Panc1 (cell line): ENCODE results near the gene PPP3CB. TPM values are rescaled to one million over a fixed set of nuclear protein-coding genes. Genes with fewer than 3 reads are reported as not detected.

ENCODE experiments used
- ATAC-seq: fragments of 200-7000 bp; cut with Tn5 transposase; 2 replicates; pipeline ENCODE4 v1.9.1; 2020; ENCODE audit warnings: mild to moderate bottlenecking, moderate library complexity
- BruUV-seq: library from RNA; stranded (reverse); fragments of 400-500 nt; replicated peaks from 2 replicates; lab custom pipeline; 2021; lab: Mats Ljungman, UMichigan
- CTCF ChIA-PET: fragments of 300-600 bp; sonication (Branson Sonifier 250); formaldehyde crosslinking; loops from one replicate; lab custom pipeline; 2022; ENCODE audit warnings: antibody characterized with exemption; lab: Charles Lee
- POLR2A ChIA-PET: fragments of 300-600 bp; sonication (Branson Sonifier 250); formaldehyde crosslinking; loops from one replicate; lab custom pipeline; 2022; ENCODE audit warnings: antibody characterized with exemption; lab: Charles Lee
- DNase-seq: peaks from one replicate; pipeline ENCODE4 v3.0.0-alpha.2; 2010; ENCODE audit warnings: low read depth, low spot score
- H3K27ac ChIP-seq: 2 replicates; pipeline ENCODE4 v1.5.1; 2011; ENCODE audit warnings: mild to moderate bottlenecking, low read length, inconsistent platforms
- H3K27me3 ChIP-seq: fragments of 200-500 bp; sonication (Bioruptor generic); 2 replicates; pipeline ENCODE4 v1.6.0; 2014; ENCODE audit warnings: low read length, inconsistent platforms; ENCODE audit not compliant: control insufficient read depth, insufficient read depth
- H3K36me3 ChIP-seq: fragments of 200-500 bp; sonication (Bioruptor generic); 2 replicates; pipeline ENCODE4 v1.5.1; 2014; ENCODE audit warnings: inconsistent platforms, mild to moderate bottlenecking, low read length, moderate library complexity; ENCODE audit not compliant: control insufficient read depth, insufficient read depth
- H3K4me1 ChIP-seq: 2 replicates; pipeline ENCODE4 v1.5.1; 2011; ENCODE audit warnings: inconsistent platforms, mild to moderate bottlenecking, low read length, moderate library complexity; ENCODE audit not compliant: control insufficient read depth, insufficient read depth
- H3K4me3 ChIP-seq, 2 experiments: 2 replicates each; pipeline ENCODE4 v1.5.1; 2011 to 2012; ENCODE audit warnings: low read depth in 2 of 2, low read length in 2 of 2, mild to moderate bottlenecking in 2 of 2, inconsistent platforms in 1 of 2, moderate library complexity in 1 of 2
- H3K9me3 ChIP-seq: fragments of 200-500 bp; sonication (Bioruptor generic); 2 replicates; pipeline ENCODE4 v1.5.1; 2014; ENCODE audit warnings: low read depth, mild to moderate bottlenecking, inconsistent platforms, low read length, moderate library complexity; ENCODE audit not compliant: control insufficient read depth, insufficient read depth
- POLR2AphosphoS5 ChIP-seq: IDR thresholded peaks from 2 replicates; pipeline ENCODE4 v1.6.1; 2012; ENCODE audit warnings: mild to moderate bottlenecking, low read depth, low read length, moderate library complexity
- SIN3A ChIP-seq: IDR thresholded peaks from 2 replicates; pipeline ENCODE4 v1.6.1; 2012; ENCODE audit warnings: low read depth, mild to moderate bottlenecking, low read length, moderate library complexity, borderline replicate concordance; ENCODE audit not compliant: insufficient read depth
- TCF7L2 ChIP-seq: IDR thresholded peaks from 2 replicates; pipeline ENCODE4 v1.6.1; 2011; ENCODE audit warnings: mild to moderate bottlenecking, low read depth, low read length, inconsistent platforms
- in situ Hi-C: cut with HindIII; loops from 2 replicates; pipeline ENCODE4 v1.10.0; 2016; ENCODE audit warnings: low sequenced_read_pairs, low pct_unique_long_range_greater_than_20kb
- intact Hi-C: fragments of 100-400 bp; cut with micrococcal nuclease; formaldehyde crosslinking; loops from one replicate; pipeline ENCODE4 v1.10.0; 2022; ENCODE audit not compliant: unreplicated experiment
- total RNA-seq: library from RNA; stranded (reverse); gene quantifications from one replicate; pipeline ENCODE4 v1.2.1, GENCODE V29; 2021; ENCODE audit not compliant: unreplicated experiment
- TF ChIP-seq, protein P1 (sequence below), 2 experiments: IDR thresholded peaks; 2 replicates each; pipeline ENCODE4 v1.6.1; 2011 to 2012; ENCODE audit warnings: low read depth in 2 of 2, control low read depth in 1 of 2, low read length in 1 of 2, mild to moderate bottlenecking in 1 of 2, moderate library complexity in 1 of 2; ENCODE audit not compliant: insufficient read depth in 1 of 2
- TF ChIP-seq, protein P2 (sequence below): fragments of 450-650 bp; IDR thresholded peaks from 2 replicates; pipeline ENCODE4 v1.5.1; 2017; ENCODE audit warnings: mild to moderate bottlenecking

Gene PPP3CB
- total RNA-seq, 1 experiment from 2014 or later = 34.8 TPM

DNA sequence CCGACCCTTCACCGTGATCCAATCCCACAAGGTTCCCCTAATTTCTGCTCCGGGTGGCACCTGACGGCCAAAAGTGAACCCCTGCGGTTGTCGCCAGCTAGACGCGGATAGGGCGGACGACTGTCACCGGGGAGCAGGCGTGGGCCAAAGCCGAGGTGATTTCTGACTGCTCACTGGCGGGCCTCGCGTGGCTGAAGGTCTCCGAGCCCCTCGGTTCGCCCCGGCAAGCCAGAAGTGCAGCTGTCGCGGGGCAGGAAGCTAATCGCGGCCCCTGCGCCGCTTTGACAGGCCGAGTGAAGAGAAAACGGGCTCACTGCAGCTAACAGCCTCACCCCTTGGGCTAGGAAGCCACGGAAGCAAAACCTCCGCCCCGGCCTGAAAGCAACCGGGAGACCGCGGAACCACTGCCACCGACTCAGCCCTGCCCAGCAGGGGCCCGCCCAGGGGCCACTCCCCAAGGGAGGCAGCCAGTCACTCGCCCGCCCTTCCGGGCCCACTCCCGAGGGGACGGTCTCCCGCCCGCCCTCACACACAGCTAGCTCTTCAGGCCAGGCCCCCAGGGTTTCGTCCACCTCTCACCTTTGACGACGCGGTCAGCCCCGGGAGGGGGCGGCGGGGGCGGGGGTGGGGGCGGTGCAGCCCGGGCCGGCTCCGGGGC, 469 bp downstream of the PPP3CB start:
- no peaks in the 10 kb centered on the region for H3K27me3 ChIP-seq
- DNase-seq (peak; percentile 58), ATAC-seq (peak; percentile 100)
- H3K27ac ChIP-seq = peak overlapping the region; percentile 94
- intact Hi-C loops = no loop called here
- H3K36me3 ChIP-seq = peaks cover 2% of the 10 kb centered on the region
- POLR2A ChIA-PET = interaction anchor here (0.5 to 0.9 kb wide), 3 partner anchors 10 to 488 kb away, joined by 3 to 7 read pairs (median 6); no protein-coding TSS in a partner anchor
- no peaks in the 10 kb centered on the region for H3K9me3 ChIP-seq
- H3K4me3 ChIP-seq = peak overlapping the region; percentile 82 to 88
- in situ Hi-C loops = no loop called here
- TF ChIP-seq, protein P1, sequence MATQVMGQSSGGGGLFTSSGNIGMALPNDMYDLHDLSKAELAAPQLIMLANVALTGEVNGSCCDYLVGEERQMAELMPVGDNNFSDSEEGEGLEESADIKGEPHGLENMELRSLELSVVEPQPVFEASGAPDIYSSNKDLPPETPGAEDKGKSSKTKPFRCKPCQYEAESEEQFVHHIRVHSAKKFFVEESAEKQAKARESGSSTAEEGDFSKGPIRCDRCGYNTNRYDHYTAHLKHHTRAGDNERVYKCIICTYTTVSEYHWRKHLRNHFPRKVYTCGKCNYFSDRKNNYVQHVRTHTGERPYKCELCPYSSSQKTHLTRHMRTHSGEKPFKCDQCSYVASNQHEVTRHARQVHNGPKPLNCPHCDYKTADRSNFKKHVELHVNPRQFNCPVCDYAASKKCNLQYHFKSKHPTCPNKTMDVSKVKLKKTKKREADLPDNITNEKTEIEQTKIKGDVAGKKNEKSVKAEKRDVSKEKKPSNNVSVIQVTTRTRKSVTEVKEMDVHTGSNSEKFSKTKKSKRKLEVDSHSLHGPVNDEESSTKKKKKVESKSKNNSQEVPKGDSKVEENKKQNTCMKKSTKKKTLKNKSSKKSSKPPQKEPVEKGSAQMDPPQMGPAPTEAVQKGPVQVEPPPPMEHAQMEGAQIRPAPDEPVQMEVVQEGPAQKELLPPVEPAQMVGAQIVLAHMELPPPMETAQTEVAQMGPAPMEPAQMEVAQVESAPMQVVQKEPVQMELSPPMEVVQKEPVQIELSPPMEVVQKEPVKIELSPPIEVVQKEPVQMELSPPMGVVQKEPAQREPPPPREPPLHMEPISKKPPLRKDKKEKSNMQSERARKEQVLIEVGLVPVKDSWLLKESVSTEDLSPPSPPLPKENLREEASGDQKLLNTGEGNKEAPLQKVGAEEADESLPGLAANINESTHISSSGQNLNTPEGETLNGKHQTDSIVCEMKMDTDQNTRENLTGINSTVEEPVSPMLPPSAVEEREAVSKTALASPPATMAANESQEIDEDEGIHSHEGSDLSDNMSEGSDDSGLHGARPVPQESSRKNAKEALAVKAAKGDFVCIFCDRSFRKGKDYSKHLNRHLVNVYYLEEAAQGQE (IDR thresholded peaks at IDR 0.05; ENCODE audit: insufficient read depth in 1 of 2, low read depth in 2 of 2, low read length in 1 of 2) = no peak
- TF ChIP-seq POLR2AphosphoS5 (peak; percentile 88), SIN3A (peak; percentile 37), TCF7L2 (no peak)
- TF ChIP-seq, protein P2, sequence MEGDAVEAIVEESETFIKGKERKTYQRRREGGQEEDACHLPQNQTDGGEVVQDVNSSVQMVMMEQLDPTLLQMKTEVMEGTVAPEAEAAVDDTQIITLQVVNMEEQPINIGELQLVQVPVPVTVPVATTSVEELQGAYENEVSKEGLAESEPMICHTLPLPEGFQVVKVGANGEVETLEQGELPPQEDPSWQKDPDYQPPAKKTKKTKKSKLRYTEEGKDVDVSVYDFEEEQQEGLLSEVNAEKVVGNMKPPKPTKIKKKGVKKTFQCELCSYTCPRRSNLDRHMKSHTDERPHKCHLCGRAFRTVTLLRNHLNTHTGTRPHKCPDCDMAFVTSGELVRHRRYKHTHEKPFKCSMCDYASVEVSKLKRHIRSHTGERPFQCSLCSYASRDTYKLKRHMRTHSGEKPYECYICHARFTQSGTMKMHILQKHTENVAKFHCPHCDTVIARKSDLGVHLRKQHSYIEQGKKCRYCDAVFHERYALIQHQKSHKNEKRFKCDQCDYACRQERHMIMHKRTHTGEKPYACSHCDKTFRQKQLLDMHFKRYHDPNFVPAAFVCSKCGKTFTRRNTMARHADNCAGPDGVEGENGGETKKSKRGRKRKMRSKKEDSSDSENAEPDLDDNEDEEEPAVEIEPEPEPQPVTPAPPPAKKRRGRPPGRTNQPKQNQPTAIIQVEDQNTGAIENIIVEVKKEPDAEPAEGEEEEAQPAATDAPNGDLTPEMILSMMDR = no peak
- CTCF ChIA-PET = interaction anchor here (0.7 kb wide), 1 partner anchor 16 kb away, joined by 5 read pairs; no protein-coding TSS in a partner anchor
- BruUV-seq = no TSS peak
- peaks cover 22% of the 10 kb centered on the region for H3K4me1 ChIP-seq

DNA sequence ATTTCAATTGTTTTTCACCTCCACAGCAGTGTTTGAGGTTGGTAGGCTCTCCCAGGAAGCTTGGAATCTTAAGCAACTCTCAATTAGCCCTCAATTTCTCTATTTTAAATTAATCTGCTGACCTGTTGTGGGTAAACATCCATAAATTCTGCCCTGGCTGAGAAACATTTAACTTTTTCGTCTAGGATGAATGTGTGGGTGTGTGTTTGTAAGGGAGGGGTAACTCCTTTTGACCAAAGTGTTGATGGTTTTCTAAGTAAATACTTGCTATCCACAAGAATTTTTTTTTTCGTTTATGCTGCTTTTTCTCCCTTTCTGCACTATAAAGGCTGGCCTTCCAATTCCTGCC, 973 bp downstream of the PPP3CB start:
- H3K27me3 ChIP-seq = no peaks in the 10 kb centered on the region
- H3K9me3 ChIP-seq = no peaks in the 10 kb centered on the region
- H3K36me3 ChIP-seq = peaks cover 2% of the 10 kb centered on the region
- H3K4me1 ChIP-seq = peaks cover 22% of the 10 kb centered on the region
- ChIA-PET POLR2A (interaction anchor here (0.9 kb wide), 1 partner anchor 9 kb away, joined by 3 read pairs; no protein-coding TSS in a partner anchor), CTCF (no interaction called here)
- DNase-seq = no peak
- TSS peak; percentile 81 for BruUV-seq
- peak overlapping the region; percentile 82 to 88 for H3K4me3 ChIP-seq
- no peak for ATAC-seq
- intact Hi-C loops (no loop called here), in situ Hi-C loops (no loop called here)
- H3K27ac ChIP-seq = peak overlapping the region; percentile 94
- TF ChIP-seq, protein P1 (IDR thresholded peaks at IDR 0.05; ENCODE audit: insufficient read depth in 1 of 2, low read depth in 2 of 2, low read length in 1 of 2) = no peak
- TF ChIP-seq POLR2AphosphoS5 = no peak
